OCI-LY1 (cell line): Measurements from ENCODE around the gene PKD2.
"Not testable (repeated sequence)": the region's sequence is repeated elsewhere in the genome, so short reads cannot be mapped to it uniquely, and the experiment has no call there.

ENCODE experiments used
- H2AFZ ChIP-seq: fragments of 200-600 bp; sonication (generic), shearing (Covaris generic); 2 replicates; pipeline ENCODE4 v1.6.0; 2014; ENCODE audit warnings: antibody characterized with exemption, mild to moderate bottlenecking, low read length
- H3F3A ChIP-seq: fragments of 200-600 bp; sonication (generic), shearing (Covaris generic); 2 replicates; pipeline ENCODE4 v1.6.0; 2014; ENCODE audit warnings: mild to moderate bottlenecking, antibody characterized with exemption, low read length, moderate library complexity; ENCODE audit not compliant: insufficient read depth
- H3K27ac ChIP-seq: fragments of 200-600 bp; sonication (generic); 2 replicates; pipeline ENCODE4 v1.5.1; 2014; ENCODE audit warnings: low read length, mixed run types, mild to moderate bottlenecking, low read depth; ENCODE audit not compliant: poor library complexity, severe bottlenecking
- H3K27me3 ChIP-seq: fragments of 200-600 bp; sonication (generic); 2 replicates; pipeline ENCODE4 v1.6.0; 2014; ENCODE audit warnings: antibody characterized with exemption, mild to moderate bottlenecking, low read length, moderate library complexity; ENCODE audit not compliant: insufficient read depth
- H3K36me3 ChIP-seq: fragments of 200-600 bp; sonication (generic); 2 replicates; pipeline ENCODE4 v1.6.1; 2014; ENCODE audit warnings: mild to moderate bottlenecking, antibody characterized with exemption, low read length, moderate library complexity, mixed read lengths; ENCODE audit not compliant: insufficient read depth
- H3K4me1 ChIP-seq: fragments of 200-600 bp; sonication (generic); 2 replicates; pipeline ENCODE4 v1.5.1; 2014; ENCODE audit warnings: mild to moderate bottlenecking, low read length, moderate library complexity; ENCODE audit not compliant: insufficient read depth, severe bottlenecking
- H3K4me2 ChIP-seq: fragments of 200-600 bp; sonication (generic), shearing (Covaris generic); 2 replicates; pipeline ENCODE4 v1.6.1; 2014; ENCODE audit warnings: low read length
- H3K4me3 ChIP-seq: fragments of 200-600 bp; sonication (generic); 2 replicates; pipeline ENCODE4 v1.5.1; 2014; ENCODE audit warnings: low read length, low read depth, mild to moderate bottlenecking, mixed read lengths; ENCODE audit not compliant: poor library complexity, severe bottlenecking
- H3K79me2 ChIP-seq: fragments of 200-600 bp; shearing (Covaris generic); 2 replicates; pipeline ENCODE4 v1.6.1; 2016; ENCODE audit warnings: mixed run types, low read length, mixed read lengths; ENCODE audit not compliant: insufficient read depth
- H3K9ac ChIP-seq: fragments of 200-600 bp; sonication (generic), shearing (Covaris generic); 2 replicates; pipeline ENCODE4 v1.6.1; 2014; ENCODE audit warnings: mild to moderate bottlenecking, low read length, mixed read lengths
- H3K9me2 ChIP-seq: fragments of 200-600 bp; sonication (generic), shearing (Covaris generic); 2 replicates; pipeline ENCODE4 v1.6.1; 2014; ENCODE audit warnings: low read depth, mild to moderate bottlenecking, low read length, mixed read lengths
- H3K9me3 ChIP-seq: fragments of 200-600 bp; shearing (Covaris generic); 2 replicates; pipeline ENCODE4 v1.6.1; 2014; ENCODE audit warnings: low read length, mixed read lengths
- H4K20me1 ChIP-seq: fragments of 200-600 bp; sonication (generic), shearing (Covaris generic); 2 replicates; pipeline ENCODE4 v1.6.0; 2016; ENCODE audit warnings: mild to moderate bottlenecking, low read length; ENCODE audit not compliant: insufficient read depth
- CTCF ChIP-seq: fragments of 200-600 bp; sonication (generic), shearing (Covaris generic); IDR thresholded peaks from 2 replicates; pipeline ENCODE4 v1.5.1; 2017; ENCODE audit warnings: mild to moderate bottlenecking, antibody characterized with exemption, low read length, moderate library complexity, mixed read lengths
- EZH2 ChIP-seq: fragments of 200-600 bp; sonication (generic), shearing (Covaris generic); IDR thresholded peaks from 2 replicates; pipeline ENCODE4 v1.8.0; 2017; ENCODE audit warnings: borderline replicate concordance, mixed run types, mild to moderate bottlenecking, antibody characterized with exemption, low read length, moderate library complexity, mixed read lengths

The PKD2 gene

DNA sequence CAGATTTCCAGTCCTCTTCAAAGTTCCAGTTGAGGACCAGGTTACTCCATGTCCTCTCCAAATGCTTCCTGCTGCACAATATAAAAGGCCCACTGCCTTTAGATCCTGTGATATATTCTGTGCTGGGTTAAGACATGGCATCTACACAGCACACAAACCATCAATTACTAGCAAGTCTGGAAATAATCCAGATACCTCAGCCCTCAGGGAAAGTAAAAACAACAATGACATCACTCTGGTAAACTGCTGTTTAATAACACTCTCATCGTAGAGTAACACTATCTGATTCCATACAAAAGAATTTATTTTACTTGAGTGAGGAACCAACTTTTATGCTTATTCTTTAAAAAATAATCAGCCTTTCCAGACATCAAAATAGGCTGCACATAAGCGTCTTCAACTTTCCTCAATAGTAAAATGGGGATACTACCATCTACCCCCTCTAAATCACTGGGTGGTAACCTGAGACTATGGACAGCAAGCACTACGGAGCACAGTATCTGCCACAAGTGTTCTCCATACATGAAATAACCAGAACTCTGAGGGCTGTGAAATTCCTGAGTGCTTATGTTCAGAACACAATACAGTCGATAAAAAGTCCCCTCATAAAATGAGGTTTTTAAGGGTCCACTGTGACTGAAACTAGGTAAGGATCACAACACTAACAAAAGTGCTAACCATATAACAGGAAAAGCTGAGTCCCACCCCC lies 97.6 kb downstream of the PKD2 start:
- Histone ChIP-seq H4K20me1 (no peaks in the 10 kb centered on the region), H3K36me3 (no peaks in the 10 kb centered on the region), H3K9me3 (no peaks in the 10 kb centered on the region), H3K9me2 (no peaks in the 10 kb centered on the region), H3K27ac (no peak overlapping the region), H3K4me2 (no peak overlapping the region), H3K4me1 (no peaks in the 10 kb centered on the region), H3K4me3 (no peak overlapping the region), H3K79me2 (no peaks in the 10 kb centered on the region), H3F3A (no peaks in the 10 kb centered on the region), H2AFZ (no peak overlapping the region), H3K27me3 (no peaks in the 10 kb centered on the region), H3K9ac (no peak overlapping the region)
- no peak for TF ChIP-seq EZH2
- no peak for TF ChIP-seq CTCF

DNA sequence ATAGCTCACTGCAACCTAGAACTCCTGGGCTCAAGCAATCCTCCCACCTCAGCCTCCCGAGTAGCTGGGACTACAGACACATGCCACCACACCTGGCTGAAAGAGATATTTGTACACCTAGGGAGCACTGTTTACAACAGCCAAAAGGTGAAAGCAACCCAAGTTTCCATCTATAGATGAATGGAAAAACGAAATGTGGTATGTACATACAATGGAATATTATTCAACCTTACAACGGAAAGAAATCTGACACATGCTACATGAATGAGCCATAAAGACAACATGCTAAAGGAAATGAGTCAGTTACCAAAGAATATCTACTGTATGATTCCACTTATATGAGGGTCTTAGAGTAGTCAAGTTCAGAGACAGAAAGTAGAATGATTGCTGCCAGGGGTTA lies 98.8 kb downstream of the PKD2 start:
- H3K4me2 ChIP-seq, result no peak overlapping the region
- no peak overlapping the region for H3K9ac ChIP-seq
- H3K27me3 ChIP-seq, result no peaks in the 10 kb centered on the region
- H3K4me1 ChIP-seq, result no peaks in the 10 kb centered on the region
- no peak overlapping the region for H3K27ac ChIP-seq
- no peaks in the 10 kb centered on the region for H3K9me2 ChIP-seq
- no peaks in the 10 kb centered on the region for H3F3A ChIP-seq
- no peaks in the 10 kb centered on the region for H3K79me2 ChIP-seq
- no peaks in the 10 kb centered on the region for H3K36me3 ChIP-seq
- TF ChIP-seq CTCF (no peak), EZH2 (no peak)
- no peak overlapping the region for H2AFZ ChIP-seq
- H3K4me3 ChIP-seq, result no peak overlapping the region
- H4K20me1 ChIP-seq, result no peaks in the 10 kb centered on the region
- no peaks in the 10 kb centered on the region for H3K9me3 ChIP-seq

- Histone ChIP-seq H3K4me2 (no peak overlapping the region), H3F3A (no peaks in the 10 kb centered on the region), H3K9me2 (no peaks in the 10 kb centered on the region), H3K4me1 (no peaks in the 10 kb centered on the region), H3K4me3 (no peak overlapping the region), H3K27ac (no peak overlapping the region), H3K79me2 (no peaks in the 10 kb centered on the region), H3K9me3 (no peaks in the 10 kb centered on the region), H4K20me1 (no peaks in the 10 kb centered on the region), H3K36me3 (no peaks in the 10 kb centered on the region), H3K9ac (no peak overlapping the region), H2AFZ (no peak overlapping the region), H3K27me3 (no peaks in the 10 kb centered on the region)
- TF ChIP-seq EZH2 (no peak), CTCF (no peak)
Observed at GRCh38 chr4:88107406-88108107, 100.1 kb downstream of the PKD2 start.

GRCh38 chr4:88108108-88108465 lies 100.7 kb downstream of the PKD2 start:
- H3K27ac ChIP-seq, H3K79me2 ChIP-seq, H3K9ac ChIP-seq, H3K36me3 ChIP-seq, H3F3A ChIP-seq, H2AFZ ChIP-seq, H3K9me2 ChIP-seq, H3K4me2 ChIP-seq, H3K4me1 ChIP-seq, H3K9me3 ChIP-seq, H4K20me1 ChIP-seq, H3K27me3 ChIP-seq, H3K4me3 ChIP-seq: not testable (repeated sequence)
